Tibial nerve (tissue), 4 donors: Measurements from ENCODE around the gene MAP3K21.

ENCODE experiments used
- CTCF ChIP-seq, 5 experiments: fragments of 200-600 bp in 3 of 5; fragments of 450-650 bp in 2 of 5; sonication (generic) in 3 of 5; IDR thresholded peaks; one replicate each; pipeline ENCODE4 v1.5.1; 2016 to 2019; ENCODE audit warnings: antibody characterized with exemption in 5 of 5, mild to moderate bottlenecking in 3 of 5, moderate library complexity in 2 of 5
- EP300 ChIP-seq, 2 donors: sonication (generic); formaldehyde crosslinking; IDR thresholded peaks; one replicate each; pipeline ENCODE4 v1.6.1; 2017; ENCODE audit warnings: antibody characterized with exemption in 2 of 2, mild to moderate bottlenecking in 1 of 2

GRCh38 chr1:233313434-233314155 is 13.9 kb upstream of the MAP3K21 start:
- no peak for TF ChIP-seq CTCF (IDR thresholded peaks at IDR 0.05)
- TF ChIP-seq EP300 (IDR thresholded peaks at IDR 0.05), result no peak
